Muscle layer of colon (tissue), 2 donors: ENCODE results near the gene ATRNL1.

Source experiments
- H3K27ac ChIP-seq: one replicate; pipeline ENCODE4 v1.7.0; 2013; ENCODE audit warnings: low read depth, mild to moderate bottlenecking, low read length, moderate library complexity
- H3K27me3 ChIP-seq, 2 donors: one replicate each; pipeline ENCODE4 v1.7.0; 2013; ENCODE audit warnings: low read length in 2 of 2, mild to moderate bottlenecking in 2 of 2; ENCODE audit not compliant: insufficient read depth in 2 of 2, control insufficient read depth in 1 of 2
- H3K36me3 ChIP-seq: one replicate; pipeline ENCODE4 v1.7.0; 2013; ENCODE audit warnings: mild to moderate bottlenecking, low read length; ENCODE audit not compliant: insufficient read depth
- H3K4me1 ChIP-seq: one replicate; pipeline ENCODE4 v1.7.0; 2013; ENCODE audit warnings: mild to moderate bottlenecking, low read length; ENCODE audit not compliant: insufficient read depth
- H3K4me3 ChIP-seq, 2 donors: one replicate each; pipeline ENCODE4 v1.7.0; 2013; ENCODE audit warnings: low read length in 2 of 2, low read depth in 1 of 2, mild to moderate bottlenecking in 1 of 2, moderate library complexity in 1 of 2
- H3K9ac ChIP-seq: one replicate; pipeline ENCODE4 v1.7.0; 2013; ENCODE audit warnings: low read length
- H3K9me3 ChIP-seq: one replicate; pipeline ENCODE4 v1.7.0; 2013; ENCODE audit warnings: mild to moderate bottlenecking, low read length
- donor health status: abdominal sarcoma.
- donor health status: Adenocarcinoma of cecum.

ATRNL1 gene

DNA sequence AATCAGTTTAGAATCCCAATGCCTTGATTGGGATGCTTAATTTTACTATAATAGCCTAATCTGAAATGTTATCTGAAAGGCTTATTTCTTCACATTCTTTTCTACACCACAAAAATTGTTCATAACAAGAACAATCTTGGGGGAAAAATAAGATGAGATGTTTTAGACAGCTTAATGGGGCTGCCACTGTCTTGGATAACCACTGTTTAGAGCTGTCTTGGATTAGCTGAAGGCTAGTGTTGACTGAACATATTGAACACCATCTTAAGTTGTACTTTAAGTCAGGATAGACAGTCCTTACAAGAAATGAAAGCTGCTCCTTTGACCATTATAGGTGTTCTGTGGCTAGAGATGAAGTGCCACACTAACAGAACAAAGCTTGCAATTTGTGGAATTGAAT is 678.6 kb downstream of the ATRNL1 start:
- no peak overlapping the region for H3K27ac ChIP-seq

DNA sequence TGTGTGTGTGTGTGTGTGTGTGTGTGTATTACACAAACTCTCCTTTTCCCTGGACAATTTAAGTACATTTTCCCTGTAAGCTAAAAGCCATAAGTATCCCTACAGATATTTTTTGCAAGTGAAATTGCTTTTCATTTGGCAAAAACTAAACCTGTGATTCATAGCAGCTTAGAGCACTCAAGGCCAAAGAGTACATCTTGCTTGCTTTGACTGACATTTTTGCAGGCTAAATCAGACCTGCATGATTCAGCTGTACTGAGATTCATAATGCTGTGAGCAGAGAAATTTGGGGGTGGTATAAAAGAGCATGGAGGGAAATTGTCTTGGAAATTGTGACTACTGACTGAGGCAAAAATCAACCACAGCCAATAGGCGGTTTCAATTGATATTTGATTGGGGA is 679.4 kb downstream of the ATRNL1 start:
- Histone ChIP-seq H3K4me3 (no peak overlapping the region), H3K36me3 (no peaks in the 10 kb centered on the region), H3K9ac (no peak overlapping the region), H3K9me3 (no peaks in the 10 kb centered on the region), H3K4me1 (peaks cover 6% of the 10 kb centered on the region), H3K27me3 (no peaks in the 10 kb centered on the region), H3K27ac (no peak overlapping the region)

More for the DNA sequence above, 678.6 kb downstream of the ATRNL1 start:
- H3K4me3 ChIP-seq, result no peak overlapping the region
- H3K9me3 ChIP-seq, result no peaks in the 10 kb centered on the region
- H3K36me3 ChIP-seq, result no peaks in the 10 kb centered on the region
- H3K4me1 ChIP-seq, result peaks cover 6% of the 10 kb centered on the region
- H3K9ac ChIP-seq, result no peak overlapping the region
- H3K27me3 ChIP-seq, result no peaks in the 10 kb centered on the region

DNA sequence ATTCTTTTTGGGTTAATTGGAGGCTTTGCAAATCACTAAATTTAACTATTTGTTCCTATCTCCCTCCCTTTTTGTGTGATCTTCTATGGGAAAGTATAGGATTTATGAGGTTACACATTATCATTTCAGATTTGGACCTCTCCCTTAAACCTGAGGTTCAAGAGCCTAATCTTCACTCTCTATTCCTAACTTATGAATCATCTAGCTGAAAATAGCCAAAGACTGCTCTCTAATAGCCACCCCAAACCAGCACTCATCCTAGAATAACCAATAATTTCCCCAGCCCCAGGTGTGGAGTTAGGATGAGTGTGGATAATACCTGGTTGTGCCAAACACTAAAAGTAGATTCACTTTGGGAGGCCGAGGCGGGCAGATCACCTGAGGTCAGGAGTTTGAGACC is 680.7 kb downstream of the ATRNL1 start:
- no peak overlapping the region for H3K27ac ChIP-seq
- peaks cover 6% of the 10 kb centered on the region for H3K4me1 ChIP-seq
- no peaks in the 10 kb centered on the region for H3K36me3 ChIP-seq
- H3K9me3 ChIP-seq, result no peaks in the 10 kb centered on the region
- no peak overlapping the region for H3K4me3 ChIP-seq
- H3K9ac ChIP-seq, result no peak overlapping the region
- H3K27me3 ChIP-seq, result no peaks in the 10 kb centered on the region

DNA sequence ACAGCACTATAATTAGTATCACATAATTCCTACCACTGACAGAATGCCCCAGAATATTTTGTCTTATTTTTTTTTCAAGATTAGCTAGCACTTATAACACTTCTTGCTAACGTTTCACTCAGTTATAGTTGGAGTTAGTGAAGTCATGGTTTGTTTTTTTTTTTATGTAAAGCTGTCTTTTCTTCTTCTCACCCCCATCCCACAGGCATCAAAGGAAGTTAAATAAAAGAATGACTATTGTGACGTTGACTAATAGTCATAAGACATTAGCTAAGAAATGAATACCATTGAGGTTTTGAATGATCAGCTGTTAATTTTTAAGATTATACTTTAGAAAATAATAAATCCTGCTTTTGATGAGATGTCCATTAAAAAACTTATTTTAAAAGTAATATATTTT is 681.6 kb downstream of the ATRNL1 start:
- no peak overlapping the region for H3K9ac ChIP-seq

DNA sequence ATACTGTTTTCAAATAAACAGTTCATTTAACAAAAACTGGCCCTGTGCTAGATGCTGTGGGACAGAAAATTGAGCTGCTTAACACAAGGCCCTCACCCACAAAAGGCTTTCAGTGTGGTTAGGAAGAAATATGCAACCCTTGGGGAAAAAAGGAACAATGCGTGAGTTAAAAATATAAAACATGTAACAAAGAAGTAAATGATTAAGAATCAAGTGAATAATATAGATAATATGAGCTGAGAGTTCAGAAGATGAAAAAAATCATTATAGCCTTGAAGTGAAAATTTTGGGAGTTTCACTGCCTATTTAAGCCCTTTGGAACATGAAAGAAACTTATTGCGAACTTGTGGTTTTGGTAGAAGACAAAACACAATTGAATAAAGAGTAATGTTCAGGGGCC is 684.5 kb downstream of the ATRNL1 start:
- H3K9ac ChIP-seq, result no peak overlapping the region

More for the DNA sequence above, 681.6 kb downstream of the ATRNL1 start:
- no peak overlapping the region for H3K27ac ChIP-seq
- no peak overlapping the region for H3K4me3 ChIP-seq
- H3K36me3 ChIP-seq, result no peaks in the 10 kb centered on the region
- no peaks in the 10 kb centered on the region for H3K9me3 ChIP-seq
- no peaks in the 10 kb centered on the region for H3K27me3 ChIP-seq
- no peaks in the 10 kb centered on the region for H3K4me1 ChIP-seq

DNA sequence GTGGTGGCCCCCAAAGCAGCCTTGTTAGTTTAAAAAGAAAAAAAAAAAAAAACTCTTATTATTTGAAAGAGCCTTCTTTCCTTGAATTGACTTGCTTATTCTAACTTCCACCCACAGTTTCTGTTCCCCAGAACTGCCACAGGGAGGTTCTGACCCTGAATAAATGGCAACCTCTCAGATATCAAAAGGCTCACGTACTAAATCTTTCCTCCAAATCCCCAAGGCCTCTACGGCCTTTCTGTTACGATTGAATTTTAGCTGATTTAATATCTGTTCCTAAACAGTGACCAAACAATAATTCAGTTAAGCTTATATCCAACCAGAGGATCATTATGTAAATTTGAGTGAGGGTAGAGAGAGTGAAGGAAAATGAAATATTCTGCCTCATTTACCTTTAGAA is 697.1 kb downstream of the ATRNL1 start:
- Histone ChIP-seq H3K27ac (no peak overlapping the region), H3K36me3 (no peaks in the 10 kb centered on the region), H3K4me1 (no peaks in the 10 kb centered on the region), H3K9ac (no peak overlapping the region), H3K4me3 (no peak overlapping the region), H3K9me3 (no peaks in the 10 kb centered on the region), H3K27me3 (no peaks in the 10 kb centered on the region)

More for the DNA sequence above, 684.5 kb downstream of the ATRNL1 start:
- no peaks in the 10 kb centered on the region for H3K27me3 ChIP-seq
- H3K4me3 ChIP-seq, result no peak overlapping the region
- no peaks in the 10 kb centered on the region for H3K36me3 ChIP-seq
- no peak overlapping the region for H3K27ac ChIP-seq
- H3K9me3 ChIP-seq, result no peaks in the 10 kb centered on the region
- no peaks in the 10 kb centered on the region for H3K4me1 ChIP-seq

DNA sequence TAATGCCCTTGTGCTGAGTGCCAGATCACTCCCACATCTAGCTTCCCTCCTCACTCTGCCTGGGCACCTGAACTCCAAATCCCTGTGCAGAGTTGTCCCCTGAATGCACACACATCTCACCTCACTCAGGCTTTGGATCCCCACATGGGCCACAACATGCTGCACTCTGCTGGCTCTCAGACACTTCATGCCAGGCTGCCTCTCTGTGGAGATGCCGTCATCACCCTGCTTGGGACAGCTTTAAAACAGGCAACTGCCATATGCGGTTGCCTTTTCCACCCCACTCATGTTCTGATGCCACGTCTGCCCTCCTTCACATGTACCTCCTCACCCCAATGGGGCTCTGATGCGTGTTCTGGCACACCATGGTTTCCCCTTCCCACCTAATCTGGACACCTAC is 702.8 kb downstream of the ATRNL1 start:
- Histone ChIP-seq H3K27ac (no peak overlapping the region), H3K9ac (no peak overlapping the region), H3K36me3 (no peaks in the 10 kb centered on the region), H3K9me3 (no peaks in the 10 kb centered on the region), H3K4me3 (no peak overlapping the region), H3K4me1 (no peaks in the 10 kb centered on the region), H3K27me3 (no peaks in the 10 kb centered on the region)

DNA sequence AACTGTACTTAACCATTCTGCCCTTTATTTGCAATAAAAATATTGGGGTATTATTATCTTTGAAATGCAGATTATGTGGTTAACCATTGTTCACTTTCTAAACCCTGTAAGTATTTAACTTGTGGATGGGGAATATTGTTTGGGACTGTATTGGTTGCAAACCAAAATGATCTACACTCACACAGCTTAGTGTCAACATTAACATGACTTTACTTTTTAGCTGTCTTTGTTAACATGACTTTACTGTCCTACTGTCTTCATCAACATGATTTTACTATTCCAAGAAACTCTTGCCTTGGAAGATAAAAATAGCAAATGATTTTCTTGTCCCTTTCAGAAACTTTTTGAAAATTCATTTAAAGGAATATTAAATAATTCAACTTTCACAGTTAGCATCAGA is 708.3 kb downstream of the ATRNL1 start:
- Histone ChIP-seq H3K9ac (no peak overlapping the region), H3K36me3 (no peaks in the 10 kb centered on the region), H3K27ac (no peak overlapping the region), H3K27me3 (no peaks in the 10 kb centered on the region), H3K9me3 (no peaks in the 10 kb centered on the region), H3K4me1 (no peaks in the 10 kb centered on the region), H3K4me3 (no peak overlapping the region)

DNA sequence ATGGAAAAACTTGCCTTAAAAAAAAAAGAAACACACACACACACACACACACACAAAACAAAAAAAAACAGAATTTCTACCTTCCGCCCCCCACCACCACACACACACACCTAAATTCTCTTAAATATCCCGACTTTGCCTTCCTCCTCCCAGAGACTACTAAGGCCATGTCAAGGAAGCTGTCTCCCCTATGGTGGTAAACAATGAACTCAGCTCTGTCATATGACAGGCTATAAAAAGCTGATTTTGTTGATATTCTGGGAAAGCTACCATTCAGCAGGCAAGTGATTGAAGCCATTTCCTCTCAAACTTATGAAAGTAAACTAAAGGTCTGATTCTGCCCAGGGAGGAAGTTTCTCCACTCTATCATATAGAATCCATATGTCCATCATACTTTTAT is 708.8 kb downstream of the ATRNL1 start:
- H3K4me1 ChIP-seq, result no peaks in the 10 kb centered on the region
- H3K4me3 ChIP-seq, result no peak overlapping the region
- no peaks in the 10 kb centered on the region for H3K9me3 ChIP-seq
- no peaks in the 10 kb centered on the region for H3K27me3 ChIP-seq
- H3K36me3 ChIP-seq, result no peaks in the 10 kb centered on the region
- H3K27ac ChIP-seq, result no peak overlapping the region
- no peak overlapping the region for H3K9ac ChIP-seq

DNA sequence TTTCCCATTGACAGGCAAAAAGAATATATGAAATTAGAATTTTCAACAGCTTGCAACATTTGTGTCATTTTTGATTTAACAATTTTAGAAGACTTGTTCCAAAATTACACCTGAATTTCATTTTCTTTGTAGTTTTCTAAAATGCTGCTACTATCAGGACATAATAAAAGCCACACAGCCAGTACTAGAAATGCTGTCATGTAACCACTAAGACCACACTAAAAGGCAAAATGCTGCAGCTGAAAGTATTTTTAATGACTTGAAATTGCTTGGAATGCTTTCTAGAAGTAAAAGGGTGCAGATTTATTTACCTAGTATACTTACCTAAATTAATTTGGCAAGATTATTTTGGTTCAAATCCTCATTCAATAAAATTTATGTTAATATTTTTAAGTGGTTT is 709.7 kb downstream of the ATRNL1 start:
- H3K4me1 ChIP-seq, result no peaks in the 10 kb centered on the region
- no peak overlapping the region for H3K9ac ChIP-seq
- no peak overlapping the region for H3K4me3 ChIP-seq
- H3K36me3 ChIP-seq, result no peaks in the 10 kb centered on the region
- no peak overlapping the region for H3K27ac ChIP-seq
- no peaks in the 10 kb centered on the region for H3K9me3 ChIP-seq
- no peaks in the 10 kb centered on the region for H3K27me3 ChIP-seq

DNA sequence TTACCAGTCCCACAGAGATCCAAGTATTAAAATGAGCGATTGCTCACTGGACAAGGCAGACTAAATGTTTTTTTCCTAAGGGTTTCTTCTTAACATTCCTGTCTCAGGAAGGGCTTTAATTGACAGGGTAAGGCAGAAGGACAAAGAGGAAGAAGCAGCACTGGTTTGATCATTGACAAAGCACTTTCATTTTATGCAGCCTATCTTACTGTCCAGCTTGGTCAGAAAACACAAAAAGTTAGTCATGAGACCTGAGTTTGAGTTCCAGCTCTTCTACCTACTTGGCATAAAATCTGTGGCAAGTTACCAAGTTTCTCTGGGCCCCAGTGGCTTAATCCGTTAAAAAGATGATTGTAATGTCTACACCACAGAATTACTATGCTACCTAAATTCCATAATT is 721.4 kb downstream of the ATRNL1 start:
- no peak overlapping the region for H3K4me3 ChIP-seq
- H3K36me3 ChIP-seq, result no peaks in the 10 kb centered on the region

DNA sequence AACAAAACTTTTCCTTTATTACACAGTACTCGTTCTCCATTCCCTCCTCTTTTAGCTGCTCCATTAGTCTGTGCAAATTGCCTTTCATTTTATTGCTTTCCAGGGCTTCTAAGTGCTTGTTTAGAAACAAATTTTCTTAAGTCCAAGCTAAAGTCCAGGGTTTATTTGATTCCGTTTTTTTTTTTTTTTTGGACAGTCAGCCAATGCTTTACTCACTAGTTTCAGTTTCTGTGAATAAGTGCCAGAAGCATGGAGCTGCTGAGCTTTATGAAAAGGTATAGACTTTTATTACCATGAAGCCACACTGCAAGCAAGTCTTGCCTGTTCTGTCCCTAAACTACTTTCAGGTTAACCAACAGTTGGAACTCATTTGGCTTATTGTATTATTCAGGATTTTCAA is 724.8 kb downstream of the ATRNL1 start:
- H3K4me1 ChIP-seq, result peaks cover 4% of the 10 kb centered on the region
- no peak overlapping the region for H3K27ac ChIP-seq
- H3K4me3 ChIP-seq, result no peak overlapping the region
- H3K27me3 ChIP-seq, result no peaks in the 10 kb centered on the region
- H3K9me3 ChIP-seq, result no peaks in the 10 kb centered on the region
- no peak overlapping the region for H3K9ac ChIP-seq
- no peaks in the 10 kb centered on the region for H3K36me3 ChIP-seq

More for the DNA sequence above, 721.4 kb downstream of the ATRNL1 start:
- Histone ChIP-seq H3K4me1 (peaks cover 4% of the 10 kb centered on the region), H3K27ac (no peak overlapping the region), H3K9me3 (no peaks in the 10 kb centered on the region), H3K27me3 (no peaks in the 10 kb centered on the region), H3K9ac (no peak overlapping the region)
